Effector memory CD8-positive, alpha-beta T cell (primary cell): ENCODE data around the gene SLC10A3.
"Not testable (repeated sequence)": the region's sequence is repeated elsewhere in the genome, so short reads cannot be mapped to it uniquely, and the experiment has no call there.

Experiments used
- ATAC-seq: fragments of 150-1000 bp; cut with Tn5 transposase; replicated peaks from 2 replicates; pipeline ENCODE4 v1.10.0; 2021; ENCODE audit warnings: mild to moderate bottlenecking, moderate library complexity
- DNase-seq, 3 experiments: peaks; one replicate each; pipeline ENCODE4 v3.0.0; 2021
- H3K27ac Mint-ChIP-seq, 2 donors: one replicate each; pipeline ENCODE4 v1.8.0; 2022; ENCODE audit warnings: mild to moderate bottlenecking in 2 of 2, mixed read lengths in 2 of 2, moderate library complexity in 2 of 2
- H3K27me3 Mint-ChIP-seq, 2 donors: one replicate each; pipeline ENCODE4 v1.8.0; 2022; ENCODE audit warnings: mixed read lengths in 2 of 2
- H3K36me3 Mint-ChIP-seq: one replicate; pipeline ENCODE4 v1.8.0; 2022; ENCODE audit warnings: mild to moderate bottlenecking, moderate library complexity, mixed read lengths; ENCODE audit not compliant: insufficient read depth
- H3K4me1 Mint-ChIP-seq, 2 donors: one replicate each; pipeline ENCODE4 v1.8.0; 2022; ENCODE audit warnings: low read depth in 2 of 2, mixed read lengths in 2 of 2
- H3K4me3 Mint-ChIP-seq, 2 donors: one replicate each; pipeline ENCODE4 v1.8.0; 2022; ENCODE audit warnings: mild to moderate bottlenecking in 2 of 2, mixed read lengths in 2 of 2, moderate library complexity in 2 of 2
- H3K9me3 Mint-ChIP-seq, 2 donors: one replicate each; pipeline ENCODE4 v1.8.0; 2022; ENCODE audit warnings: mixed read lengths in 2 of 2

Gene SLC10A3

DNA sequence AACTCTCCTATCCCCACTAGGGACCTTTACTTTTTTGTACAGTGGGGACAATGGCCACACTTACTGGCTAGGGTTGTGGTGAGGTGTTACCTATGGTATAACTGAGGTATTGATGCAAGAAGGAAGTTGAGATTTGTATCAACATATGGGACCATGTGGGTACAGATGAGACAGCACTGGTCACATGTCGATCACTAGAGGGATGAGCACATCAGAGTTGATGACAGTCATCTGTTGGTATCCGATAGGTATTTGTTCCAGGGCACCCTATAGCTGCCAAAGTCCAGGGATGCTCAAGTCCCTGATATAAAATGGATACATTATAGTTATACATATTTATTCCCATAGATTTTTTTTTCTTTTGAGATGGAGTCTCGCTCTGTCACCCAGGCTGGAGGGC is 12.6 kb upstream of the SLC10A3 start:
- Mint-ChIP-seq H3K4me3 (no peak overlapping the region), H3K27ac (no peak overlapping the region), H3K4me1 (no peaks in the 10 kb centered on the region), H3K36me3 (peaks cover 11% of the 10 kb centered on the region), H3K9me3 (no peaks in the 10 kb centered on the region), H3K27me3 (no peaks in the 10 kb centered on the region)
- ATAC-seq (no peak), DNase-seq (no peak)

- ATAC-seq (no peak), DNase-seq (no peak)
- Mint-ChIP-seq H3K9me3 (no peaks in the 10 kb centered on the region), H3K4me1 (no peaks in the 10 kb centered on the region), H3K27ac (no peak overlapping the region), H3K4me3 (no peak overlapping the region), H3K36me3 (peaks cover 11% of the 10 kb centered on the region), H3K27me3 (no peaks in the 10 kb centered on the region)
These were observed 11.7 kb upstream of the SLC10A3 start for GRCh38 chrX:154502098-154502497.

DNA sequence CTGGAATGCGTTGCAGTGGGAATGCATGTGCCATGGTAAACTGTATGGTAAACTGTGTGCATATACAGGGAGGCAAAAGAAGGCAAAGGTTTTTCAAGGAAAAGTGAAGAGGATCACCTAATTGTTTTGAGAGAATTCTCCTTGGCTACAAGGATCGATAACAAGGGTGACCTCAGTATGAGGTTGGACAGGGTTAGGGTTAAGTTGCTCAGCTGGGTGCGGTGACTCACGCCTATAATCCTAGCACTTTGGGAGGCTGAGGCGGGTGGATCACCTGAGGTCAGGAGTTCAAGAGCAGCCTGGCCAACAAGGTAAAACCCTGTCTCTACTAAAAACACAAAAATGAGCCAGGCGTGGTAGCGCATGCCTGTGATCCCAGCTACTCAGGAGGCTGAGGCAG is 11.0 kb upstream of the SLC10A3 start:
- DNase-seq, H3K4me1 Mint-ChIP-seq, H3K27ac Mint-ChIP-seq, H3K27me3 Mint-ChIP-seq, H3K9me3 Mint-ChIP-seq, H3K4me3 Mint-ChIP-seq, ATAC-seq: not testable (repeated sequence)
- peaks cover 11% of the 10 kb centered on the region for H3K36me3 Mint-ChIP-seq

DNA sequence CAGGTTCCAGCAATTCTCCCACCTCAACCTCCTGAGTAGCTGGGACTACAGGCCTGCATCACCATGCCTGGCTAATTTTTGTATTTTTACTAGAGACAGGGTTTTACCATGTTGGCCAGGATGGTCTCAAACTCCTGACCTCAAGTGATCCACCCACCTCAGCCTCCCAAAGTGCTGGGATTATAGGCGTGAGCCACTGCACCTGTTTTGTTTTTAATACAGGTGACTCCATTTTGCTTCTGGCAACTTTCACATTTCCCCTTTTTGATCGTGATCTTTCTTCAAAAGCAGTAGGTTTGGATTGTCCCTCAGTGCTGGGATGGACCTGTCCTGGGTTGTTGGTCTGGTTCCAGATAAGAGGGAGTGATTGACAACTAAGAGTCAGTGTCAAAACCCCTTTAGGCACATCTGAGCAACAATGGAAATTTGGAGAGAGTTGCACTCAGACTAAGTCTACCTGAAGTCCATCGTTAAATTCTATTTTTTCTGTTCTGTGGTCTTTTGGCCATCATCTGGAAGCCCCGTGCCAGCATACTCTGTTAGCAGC is 6.2 kb upstream of the SLC10A3 start:
- not testable (repeated sequence) for H3K9me3 Mint-ChIP-seq, H3K36me3 Mint-ChIP-seq, H3K27ac Mint-ChIP-seq, DNase-seq, H3K4me3 Mint-ChIP-seq, H3K27me3 Mint-ChIP-seq, ATAC-seq, H3K4me1 Mint-ChIP-seq

- H3K27me3 Mint-ChIP-seq = no peaks in the 10 kb centered on the region
- H3K36me3 Mint-ChIP-seq = peaks cover 3% of the 10 kb centered on the region
- ATAC-seq (no peak), DNase-seq (no peak)
- peaks cover 0 to 2% of the 10 kb centered on the region in 2 donors for H3K4me1 Mint-ChIP-seq
- H3K9me3 Mint-ChIP-seq = no peaks in the 10 kb centered on the region
- no peak overlapping the region for H3K27ac Mint-ChIP-seq
- H3K4me3 Mint-ChIP-seq = no peak overlapping the region
These were observed 5.1 kb upstream of the SLC10A3 start for GRCh38 chrX:154495472-154495922.

GRCh38 chrX:154494715-154495114 is 4.3 kb upstream of the SLC10A3 start:
- DNase-seq (no peak), ATAC-seq (no peak)
- H3K4me1 Mint-ChIP-seq = peaks cover 3% of the 10 kb centered on the region in 2 donors
- H3K36me3 Mint-ChIP-seq = peaks cover 4% of the 10 kb centered on the region
- no peaks in the 10 kb centered on the region for H3K9me3 Mint-ChIP-seq
- H3K4me3 Mint-ChIP-seq = no peak overlapping the region
- no peaks in the 10 kb centered on the region for H3K27me3 Mint-ChIP-seq
- no peak overlapping the region for H3K27ac Mint-ChIP-seq

DNA sequence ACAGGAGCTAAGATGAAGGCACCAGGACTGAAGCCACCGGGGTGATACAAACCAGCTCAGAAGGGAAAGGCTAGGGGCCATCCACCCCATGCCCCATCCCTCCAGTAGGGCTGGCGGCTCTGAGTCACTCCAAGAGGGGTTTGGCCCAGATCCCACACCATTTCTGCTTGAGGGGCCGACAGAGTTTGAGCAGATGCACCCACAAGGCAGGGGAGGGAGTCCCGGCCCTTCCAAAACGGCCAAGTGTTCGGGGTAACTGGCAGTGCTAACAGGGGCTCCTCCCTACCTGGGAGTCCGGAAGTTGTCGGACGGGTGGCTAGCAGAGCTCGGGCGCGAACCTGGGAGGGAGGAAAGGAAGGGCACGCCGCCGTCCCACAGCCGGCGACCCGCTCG is 412 bp downstream of the SLC10A3 start:
- Mint-ChIP-seq H3K27me3 (no peaks in the 10 kb centered on the region), H3K4me3 (peak overlapping the region; percentile 82 to 86), H3K9me3 (no peaks in the 10 kb centered on the region), H3K4me1 (peaks cover 7 to 17% of the 10 kb centered on the region in 2 donors), H3K27ac (peak overlapping the region; percentile 72 to 88), H3K36me3 (peaks cover 31% of the 10 kb centered on the region)
- peak; percentile 11 for ATAC-seq
- DNase-seq = peak in 2 of 3 experiments; percentile 17

DNA sequence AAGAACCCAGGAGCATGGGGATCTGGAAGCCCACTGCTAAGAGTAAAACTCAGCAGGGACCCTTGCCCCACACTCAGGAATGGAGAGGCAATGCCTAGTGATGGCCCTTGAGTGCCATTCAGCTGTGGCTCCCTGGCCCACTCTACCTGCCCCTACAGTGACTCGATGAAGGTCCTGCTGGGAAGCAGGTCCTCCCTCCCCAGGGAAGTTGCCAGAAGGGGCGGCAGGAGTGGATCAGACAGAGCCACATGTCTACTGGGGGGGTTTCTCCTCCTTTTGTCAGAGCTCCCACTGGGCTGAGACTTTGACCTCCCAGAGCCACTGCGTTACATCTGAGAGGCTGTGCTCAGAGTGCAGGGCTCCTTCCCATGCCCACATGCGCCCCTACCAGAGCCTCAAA is 1.2 kb downstream of the SLC10A3 start:
- no peaks in the 10 kb centered on the region for H3K9me3 Mint-ChIP-seq
- H3K27ac Mint-ChIP-seq = peak overlapping the region in 1 of 2 donors; percentile 88
- DNase-seq (no peak), ATAC-seq (no peak)
- H3K4me3 Mint-ChIP-seq = peak overlapping the region; percentile 82 to 86
- H3K4me1 Mint-ChIP-seq = peaks cover 7 to 17% of the 10 kb centered on the region in 2 donors
- H3K36me3 Mint-ChIP-seq = peaks cover 37% of the 10 kb centered on the region
- no peaks in the 10 kb centered on the region for H3K27me3 Mint-ChIP-seq

DNA sequence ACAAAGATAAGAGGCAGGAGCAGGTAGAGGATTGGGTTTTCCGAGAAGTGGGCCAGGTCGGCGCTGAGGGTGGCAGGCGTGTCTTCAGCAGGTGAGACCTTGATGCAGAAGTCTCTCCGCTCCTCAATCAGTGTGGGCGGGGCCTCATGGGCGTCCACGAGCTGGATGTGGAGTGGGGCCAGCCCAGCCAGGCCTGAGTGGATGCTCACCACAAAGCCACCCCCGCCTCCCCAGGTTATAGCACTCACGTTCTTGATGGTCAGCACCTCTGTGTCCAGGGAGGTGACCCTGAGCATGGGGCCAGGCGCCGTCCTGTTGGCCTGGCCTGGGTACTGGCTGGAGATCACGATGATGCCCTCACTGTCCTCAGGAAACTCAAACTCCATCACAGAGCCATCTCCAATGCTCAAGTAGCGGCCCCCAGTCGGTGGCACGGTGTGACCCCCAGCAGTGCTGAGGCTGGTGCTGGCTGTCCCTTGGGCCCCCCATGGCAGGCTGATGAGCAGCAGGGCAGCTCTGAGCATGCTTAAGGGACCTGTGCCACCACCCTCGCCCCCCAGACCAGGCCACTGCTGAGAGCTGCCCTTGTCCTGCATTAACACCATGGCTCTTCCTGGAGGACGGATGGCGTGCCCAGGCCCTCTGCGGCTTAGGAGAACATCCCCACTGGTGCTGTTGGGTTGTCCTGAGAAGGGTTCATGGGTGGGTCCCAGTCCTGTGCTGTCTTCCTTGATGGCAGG is 1.9 kb downstream of the SLC10A3 start:
- Mint-ChIP-seq H3K9me3 (no peaks in the 10 kb centered on the region), H3K27me3 (no peaks in the 10 kb centered on the region), H3K36me3 (peaks cover 40% of the 10 kb centered on the region), H3K27ac (peak overlapping the region in 1 of 2 donors; percentile 62), H3K4me1 (peaks cover 7 to 18% of the 10 kb centered on the region in 2 donors), H3K4me3 (peak overlapping the region; percentile 35 to 86)
- ATAC-seq = no peak
- no peak for DNase-seq

- DNase-seq (no peak), ATAC-seq (no peak)
- no peaks in the 10 kb centered on the region for H3K27me3 Mint-ChIP-seq
- H3K36me3 Mint-ChIP-seq = peaks cover 40% of the 10 kb centered on the region
- peaks cover 7 to 21% of the 10 kb centered on the region in 2 donors for H3K4me1 Mint-ChIP-seq
- peak overlapping the region; percentile 81 to 87 for H3K4me3 Mint-ChIP-seq
- no peaks in the 10 kb centered on the region for H3K9me3 Mint-ChIP-seq
- peak overlapping the region; percentile 62 to 69 for H3K27ac Mint-ChIP-seq
These were observed 2.7 kb downstream of the SLC10A3 start for GRCh38 chrX:154487518-154488290.

- Mint-ChIP-seq H3K9me3 (no peaks in the 10 kb centered on the region), H3K27ac (peak within 1 kb of the TSS; percentile 23 to 69), H3K27me3 (no peaks in the 10 kb centered on the region), H3K4me1 (peaks cover 7 to 21% of the 10 kb centered on the region in 2 donors), H3K4me3 (peak within 1 kb of the TSS; percentile 81 to 87), H3K36me3 (peaks cover 40% of the 10 kb centered on the region)
- ATAC-seq (peak; percentile 38), DNase-seq (peak; percentile 27 to 41 (median 40))
These were observed 3.8 kb downstream of the SLC10A3 start, which contains the start of gene UBL4A for GRCh38 chrX:154486396-154487207. Gene UBL4A (minus strand): TSS chrX:154486615. CDS start chrX:154486584, 31 bp downstream.

DNA sequence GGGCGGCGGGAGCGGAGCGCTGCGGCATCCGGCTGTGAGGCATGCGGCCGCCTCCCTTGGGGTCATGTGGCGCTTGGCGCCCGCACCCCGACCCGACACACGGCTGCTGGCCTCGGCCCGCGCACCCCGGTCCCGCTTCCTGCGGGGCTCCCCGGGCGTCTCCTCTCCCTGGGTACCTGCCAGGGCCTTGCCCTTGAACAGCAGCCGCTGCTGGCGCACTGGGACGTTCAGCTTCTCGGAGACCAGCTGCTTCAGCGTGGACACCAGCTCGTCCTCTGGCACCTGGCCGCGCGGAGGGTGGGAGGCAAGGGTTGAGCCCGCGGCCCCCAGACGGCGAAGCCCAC is 4.4 kb downstream of the SLC10A3 start:
- peaks cover 38% of the 10 kb centered on the region for H3K36me3 Mint-ChIP-seq
- DNase-seq (peak; percentile 11 to 34 (median 32)), ATAC-seq (peak; percentile 23)
- no peak overlapping the region for H3K27ac Mint-ChIP-seq
- H3K4me3 Mint-ChIP-seq = peak overlapping the region; percentile 50 to 51
- H3K27me3 Mint-ChIP-seq = no peaks in the 10 kb centered on the region
- peaks cover 7 to 19% of the 10 kb centered on the region in 2 donors for H3K4me1 Mint-ChIP-seq
- no peaks in the 10 kb centered on the region for H3K9me3 Mint-ChIP-seq
